Iris pigment epithelial cell (primary cell): ENCODE measurements around the gene DOCK4.
A peak's percentile ranks its signal among the peaks of the same experiment; 100 is the strongest.

Source experiments
- DNase-seq: peaks from one replicate; pipeline ENCODE4 v3.0.0-alpha.2; 2011; ENCODE audit warnings: low read depth

Gene DOCK4

DNA sequence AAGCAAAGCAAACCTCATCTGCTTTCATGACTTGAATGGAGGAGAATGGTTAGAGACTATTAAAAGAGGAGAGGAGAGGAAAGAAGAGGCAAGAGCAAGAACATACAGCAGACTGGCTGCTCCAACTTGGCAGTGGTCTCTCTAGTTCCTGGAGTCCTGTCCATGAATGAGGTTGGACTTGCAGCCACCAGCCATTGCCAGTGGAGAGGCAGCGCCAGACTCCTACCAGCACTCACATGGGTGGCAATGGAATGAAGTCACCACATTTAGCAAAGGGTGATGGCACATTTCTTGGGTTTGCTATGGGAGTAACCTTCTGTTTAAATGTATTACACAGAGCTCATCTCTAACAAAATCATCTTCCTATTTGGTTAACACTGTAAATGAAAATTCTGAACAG is 386.1 kb downstream of the DOCK4 start:
- DNase-seq: no peak

- no peak for DNase-seq
Observed at GRCh38 chr7:111815354-111815753, 390.8 kb downstream of the DOCK4 start.

GRCh38 chr7:111813306-111813705 is 392.9 kb downstream of the DOCK4 start:
- DNase-seq: no peak

GRCh38 chr7:111806232-111806631 is 400.0 kb downstream of the DOCK4 start:
- DNase-seq: peak; percentile 16

GRCh38 chr7:111803015-111803758 is 403.0 kb downstream of the DOCK4 start:
- DNase-seq: peak; percentile 78

- no peak for DNase-seq
Observed at GRCh38 chr7:111802194-111802772, 403.9 kb downstream of the DOCK4 start.

DNA sequence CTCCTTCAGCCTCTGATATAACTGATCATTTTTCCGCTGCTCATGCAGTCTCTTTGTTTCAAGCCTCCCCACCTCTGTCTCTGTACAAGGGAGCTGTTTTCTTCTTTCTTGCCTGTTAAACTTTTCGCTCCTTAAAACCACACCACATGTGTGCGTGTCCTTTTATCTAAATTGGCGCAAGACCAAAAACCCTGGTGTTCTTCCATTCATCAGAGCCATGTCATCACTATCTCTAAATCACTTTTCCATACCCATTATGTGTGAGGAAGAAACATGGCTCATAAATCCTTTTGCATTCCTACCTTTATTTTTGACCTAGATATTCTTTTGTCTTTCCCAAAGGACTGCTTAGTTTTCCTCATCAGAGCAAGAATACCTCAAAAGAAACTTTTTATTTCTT is 404.9 kb downstream of the DOCK4 start:
- no peak for DNase-seq

GRCh38 chr7:111796671-111797070 is 409.5 kb downstream of the DOCK4 start:
- DNase-seq: peak; percentile 12

DNA sequence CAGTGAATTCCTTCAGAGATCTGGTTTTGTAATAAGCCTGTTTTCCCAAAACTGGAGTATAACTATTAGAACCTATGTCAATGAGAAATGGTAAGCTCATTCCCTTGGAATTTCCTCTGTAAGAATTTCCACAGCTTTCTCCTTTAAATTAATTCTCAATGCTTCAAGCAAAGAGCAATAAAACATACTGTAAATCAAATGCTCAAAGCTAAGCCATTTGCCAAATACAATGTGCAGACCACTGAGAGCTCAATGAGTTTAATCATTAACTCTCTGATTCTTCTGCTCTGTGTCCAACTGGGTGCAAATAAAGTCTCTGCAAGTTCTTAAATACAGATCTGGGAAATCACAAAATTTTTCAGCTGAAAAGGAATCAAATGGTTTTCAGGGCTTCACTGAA is 416.3 kb downstream of the DOCK4 start:
- DNase-seq: peak; percentile 27

- DNase-seq: no peak
Observed at GRCh38 chr7:111789048-111789320, 417.2 kb downstream of the DOCK4 start.

DNA sequence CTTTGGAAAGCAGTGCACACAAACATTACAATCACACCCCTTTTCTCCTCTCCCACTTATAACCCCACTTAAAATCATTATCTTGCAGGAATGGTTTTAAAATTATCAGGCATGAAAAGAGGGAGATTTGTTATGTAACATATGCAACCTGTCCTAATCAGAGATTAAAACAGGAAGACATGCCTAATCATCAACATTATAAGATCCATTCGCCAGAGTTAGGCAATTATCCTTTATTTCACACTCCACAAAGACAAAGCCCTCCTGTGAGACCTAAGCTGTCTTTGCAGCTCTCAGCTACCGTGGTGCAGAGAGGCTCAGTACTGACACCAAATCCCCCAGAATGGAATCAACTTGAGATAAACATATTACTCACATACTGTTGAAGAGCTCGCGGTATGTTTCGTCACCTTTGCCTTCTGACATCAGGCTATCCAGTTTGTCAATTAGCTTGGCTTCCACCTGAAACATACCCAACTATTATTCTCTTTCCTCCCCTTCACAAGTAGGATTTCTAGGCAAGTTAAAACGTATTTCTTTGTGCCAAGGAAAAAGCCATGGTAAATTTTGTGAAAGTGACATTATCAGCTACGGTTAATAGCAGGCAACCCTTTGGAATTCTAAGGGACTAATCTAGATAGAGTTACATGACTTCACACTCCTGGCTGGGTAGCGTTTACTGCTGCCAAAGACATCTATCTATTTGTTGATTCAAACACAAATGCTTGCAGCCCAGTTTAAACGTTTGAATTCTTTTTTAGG is 417.7 kb downstream of the DOCK4 start:
- peak; percentile 89 for DNase-seq

GRCh38 chr7:111787741-111788140 is 418.5 kb downstream of the DOCK4 start:
- DNase-seq: no peak

GRCh38 chr7:111787099-111787498 is 419.1 kb downstream of the DOCK4 start:
- DNase-seq: no peak

DNA sequence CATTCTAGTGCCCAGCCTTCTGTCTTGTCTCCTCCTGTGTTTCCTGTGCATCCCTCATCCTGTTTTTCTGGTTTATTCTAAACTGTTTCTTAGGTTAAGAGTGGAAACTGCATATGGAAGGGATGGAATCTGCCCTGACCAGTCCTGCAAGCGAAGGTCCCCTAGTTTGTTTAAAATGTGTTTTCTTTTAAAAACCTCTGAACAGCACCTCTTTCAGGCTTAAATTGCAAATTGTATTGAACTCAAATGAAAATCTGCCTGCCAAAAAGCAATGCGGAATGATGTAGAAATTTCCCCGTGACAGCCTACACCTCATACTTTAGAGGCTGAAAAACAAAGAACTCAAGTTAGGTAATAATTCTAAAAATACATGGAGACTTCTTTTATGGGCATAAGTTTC is 421.1 kb downstream of the DOCK4 start:
- no peak for DNase-seq

- DNase-seq: no peak
Observed at GRCh38 chr7:111784296-111784695, 421.9 kb downstream of the DOCK4 start.

DNA sequence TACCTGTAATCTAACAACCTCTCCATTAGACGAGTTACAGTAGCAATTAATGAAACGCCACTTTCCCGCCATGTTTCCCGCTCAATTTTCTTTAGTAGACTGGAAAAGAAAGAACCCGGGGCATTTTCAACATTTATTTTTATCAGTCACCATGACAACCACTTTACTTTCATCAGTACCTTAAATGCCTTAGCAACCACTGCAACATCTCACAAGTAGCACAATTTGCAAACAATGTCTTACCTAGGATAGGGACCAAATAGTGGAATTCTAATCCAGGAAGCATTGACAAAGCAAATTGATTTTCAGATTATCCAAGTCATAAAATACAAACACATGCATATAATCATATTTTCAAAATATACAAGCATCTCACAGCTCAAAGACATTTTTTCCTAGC is 422.3 kb downstream of the DOCK4 start:
- no peak for DNase-seq

DNA sequence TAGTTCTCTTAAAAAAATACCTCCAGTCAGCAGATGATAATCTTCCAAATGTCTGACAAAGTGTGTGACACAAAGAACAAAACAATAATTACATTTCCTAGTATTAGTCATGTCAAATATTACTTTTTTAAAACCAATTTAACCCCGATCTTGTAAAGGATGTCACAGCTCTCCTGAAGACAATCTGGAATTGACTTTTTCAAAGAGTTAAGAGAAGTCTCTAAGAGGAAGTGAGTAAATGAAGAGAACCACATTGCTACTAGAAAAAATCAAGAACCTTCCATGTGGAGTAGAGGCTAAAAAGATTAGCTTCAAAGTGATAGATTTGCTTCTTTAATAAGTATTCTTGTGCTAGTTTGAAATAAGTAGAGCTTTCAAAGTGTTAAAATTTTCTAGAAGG is 425.7 kb downstream of the DOCK4 start:
- no peak for DNase-seq

GRCh38 chr7:111775206-111775605 is 431.0 kb downstream of the DOCK4 start:
- DNase-seq: no peak

- DNase-seq: no peak
Observed at GRCh38 chr7:111772716-111773115, 433.5 kb downstream of the DOCK4 start.

GRCh38 chr7:111771638-111772037 is 434.6 kb downstream of the DOCK4 start:
- no peak for DNase-seq

DNA sequence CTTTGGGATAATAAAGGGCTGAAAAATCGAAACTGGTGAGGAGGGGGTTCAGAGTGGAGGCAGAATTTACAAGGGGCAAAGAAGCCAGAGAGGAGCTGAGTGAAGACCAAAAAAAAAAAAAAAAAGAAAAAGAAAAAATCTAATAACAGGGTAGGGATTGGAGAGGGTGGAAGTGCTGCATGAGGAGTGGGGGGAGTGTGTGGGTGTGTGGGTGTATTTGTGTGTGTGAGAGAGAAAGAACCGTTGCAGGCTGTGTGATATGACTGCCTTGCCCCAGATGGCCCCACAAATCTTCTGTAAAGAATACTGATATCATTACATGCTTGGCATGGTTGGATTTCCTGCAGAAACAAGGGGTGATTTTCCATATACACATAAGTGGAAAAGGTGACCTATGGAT is 436.1 kb downstream of the DOCK4 start:
- no peak for DNase-seq

GRCh38 chr7:111765751-111766643 is 440.2 kb downstream of the DOCK4 start:
- peak; percentile 58 for DNase-seq
